GM12878 (cell line): ENCODE measurements around the gene CXCL12.

ENCODE experiments used
- EP300 ChIP-seq, 2 experiments: fragments of 150-350 bp in 1 of 2; IDR thresholded peaks; 2 replicates each; pipeline ENCODE4 v1.6.1; 2011 to 2012; ENCODE audit warnings: low read depth in 2 of 2, low read length in 2 of 2, borderline replicate concordance in 1 of 2, improper control_type of control experiment in 1 of 2, inconsistent platforms in 1 of 2; ENCODE audit not compliant: control insufficient read depth in 1 of 2
- ETV6 ChIP-seq, 2 experiments: fragments of 450-650 bp in 1 of 2; IDR thresholded peaks in 1 of 2; conservative IDR thresholded peaks in 1 of 2; 2 replicates each; pipeline ENCODE4 v1.6.1; 2014; ENCODE audit warnings: antibody characterized with exemption in 1 of 2, borderline replicate concordance in 1 of 2, low read depth in 1 of 2, mild to moderate bottlenecking in 1 of 2, moderate library complexity in 1 of 2
- KDM1A ChIP-seq: fragments of 200-600 bp; sonication (generic); IDR thresholded peaks from 2 replicates; pipeline ENCODE4 v1.6.1; 2016; ENCODE audit warnings: borderline replicate concordance
- LARP7 ChIP-seq: fragments of 450-650 bp; IDR thresholded peaks from 2 replicates; pipeline ENCODE4 v1.6.1; 2017; ENCODE audit warnings: mild to moderate bottlenecking
- MEF2A ChIP-seq: IDR thresholded peaks from 2 replicates; pipeline ENCODE4 v1.6.1; 2011; ENCODE audit warnings: low read depth, mild to moderate bottlenecking, low read length, moderate library complexity; ENCODE audit not compliant: insufficient read depth
- POLR2A ChIP-seq: IDR thresholded peaks from 2 replicates; pipeline ENCODE4 v1.6.1; 2011; ENCODE audit warnings: low read depth, mild to moderate bottlenecking, low read length
- RELA ChIP-seq: fragments of 450-650 bp; IDR thresholded peaks from 2 replicates; pipeline ENCODE4 v1.8.0; 2014; ENCODE audit warnings: borderline replicate concordance; ENCODE audit not compliant: partially characterized antibody
- SP1 ChIP-seq: IDR thresholded peaks from one replicate; pipeline ENCODE4 v1.6.1; 2011; ENCODE audit warnings: low read depth, low read length
- STAT3 ChIP-seq: IDR thresholded peaks from 2 replicates; pipeline ENCODE4 v1.6.1; 2011; ENCODE audit warnings: low read depth, low read length, improper control_type of control experiment
- TF ChIP-seq, protein P1 (sequence below), 3 experiments: IDR thresholded peaks in 2 of 3; conservative IDR thresholded peaks in 1 of 3; 2 replicates each; pipeline ENCODE4 v1.5.1; 2011; ENCODE audit warnings: low read depth in 3 of 3, low read length in 3 of 3, mild to moderate bottlenecking in 3 of 3, control low read depth in 2 of 3, moderate library complexity in 2 of 3, inconsistent platforms in 1 of 3, mixed read lengths in 1 of 3; ENCODE audit not compliant: control insufficient read depth in 2 of 3, insufficient read depth in 1 of 3; ENCODE audit errors: extremely low read depth in 1 of 3
- TF ChIP-seq, protein P2 (sequence below): IDR thresholded peaks from 2 replicates; pipeline ENCODE4 v1.6.1; 2012; ENCODE audit warnings: mild to moderate bottlenecking, low read depth, low read length
- TF ChIP-seq, protein P3 (sequence below): IDR thresholded peaks from 2 replicates; pipeline ENCODE4 v1.6.1; 2011; ENCODE audit warnings: mild to moderate bottlenecking, low read depth, low read length, moderate library complexity; ENCODE audit not compliant: insufficient replicate concordance

DNA sequence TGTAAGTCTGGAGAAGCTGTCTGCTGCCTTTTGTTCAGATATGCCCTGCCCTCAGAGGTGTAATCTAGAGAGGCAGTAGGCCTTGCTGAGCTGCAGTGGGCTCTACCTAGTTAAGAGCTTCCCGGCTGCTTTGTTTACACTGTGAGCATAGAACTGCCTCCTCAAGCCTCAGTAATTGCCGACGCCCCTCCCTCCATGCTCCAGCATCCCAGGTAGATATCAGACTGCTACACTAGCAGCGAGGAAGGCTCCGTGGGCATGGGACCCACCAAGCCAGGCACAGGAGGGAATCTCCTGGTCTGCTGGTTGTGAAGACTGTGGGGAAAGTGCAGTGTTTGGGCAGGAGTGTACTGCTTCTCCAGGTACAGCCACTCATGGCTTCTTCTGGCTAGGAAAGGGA, 26.4 kb upstream of the CXCL12 start:
- TF ChIP-seq, protein P1, sequence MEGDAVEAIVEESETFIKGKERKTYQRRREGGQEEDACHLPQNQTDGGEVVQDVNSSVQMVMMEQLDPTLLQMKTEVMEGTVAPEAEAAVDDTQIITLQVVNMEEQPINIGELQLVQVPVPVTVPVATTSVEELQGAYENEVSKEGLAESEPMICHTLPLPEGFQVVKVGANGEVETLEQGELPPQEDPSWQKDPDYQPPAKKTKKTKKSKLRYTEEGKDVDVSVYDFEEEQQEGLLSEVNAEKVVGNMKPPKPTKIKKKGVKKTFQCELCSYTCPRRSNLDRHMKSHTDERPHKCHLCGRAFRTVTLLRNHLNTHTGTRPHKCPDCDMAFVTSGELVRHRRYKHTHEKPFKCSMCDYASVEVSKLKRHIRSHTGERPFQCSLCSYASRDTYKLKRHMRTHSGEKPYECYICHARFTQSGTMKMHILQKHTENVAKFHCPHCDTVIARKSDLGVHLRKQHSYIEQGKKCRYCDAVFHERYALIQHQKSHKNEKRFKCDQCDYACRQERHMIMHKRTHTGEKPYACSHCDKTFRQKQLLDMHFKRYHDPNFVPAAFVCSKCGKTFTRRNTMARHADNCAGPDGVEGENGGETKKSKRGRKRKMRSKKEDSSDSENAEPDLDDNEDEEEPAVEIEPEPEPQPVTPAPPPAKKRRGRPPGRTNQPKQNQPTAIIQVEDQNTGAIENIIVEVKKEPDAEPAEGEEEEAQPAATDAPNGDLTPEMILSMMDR (IDR thresholded peaks at IDR 0.05 in 2 of 3, conservative IDR thresholded peaks at IDR 0.05 in 1 of 3; ENCODE audit: control insufficient read depth in 2 of 3, extremely low read depth in 1 of 3, insufficient read depth in 1 of 3, low read depth in 3 of 3, low read length in 3 of 3): no peak
- no peak for TF ChIP-seq KDM1A
- no peak for TF ChIP-seq POLR2A
- TF ChIP-seq, protein P2, sequence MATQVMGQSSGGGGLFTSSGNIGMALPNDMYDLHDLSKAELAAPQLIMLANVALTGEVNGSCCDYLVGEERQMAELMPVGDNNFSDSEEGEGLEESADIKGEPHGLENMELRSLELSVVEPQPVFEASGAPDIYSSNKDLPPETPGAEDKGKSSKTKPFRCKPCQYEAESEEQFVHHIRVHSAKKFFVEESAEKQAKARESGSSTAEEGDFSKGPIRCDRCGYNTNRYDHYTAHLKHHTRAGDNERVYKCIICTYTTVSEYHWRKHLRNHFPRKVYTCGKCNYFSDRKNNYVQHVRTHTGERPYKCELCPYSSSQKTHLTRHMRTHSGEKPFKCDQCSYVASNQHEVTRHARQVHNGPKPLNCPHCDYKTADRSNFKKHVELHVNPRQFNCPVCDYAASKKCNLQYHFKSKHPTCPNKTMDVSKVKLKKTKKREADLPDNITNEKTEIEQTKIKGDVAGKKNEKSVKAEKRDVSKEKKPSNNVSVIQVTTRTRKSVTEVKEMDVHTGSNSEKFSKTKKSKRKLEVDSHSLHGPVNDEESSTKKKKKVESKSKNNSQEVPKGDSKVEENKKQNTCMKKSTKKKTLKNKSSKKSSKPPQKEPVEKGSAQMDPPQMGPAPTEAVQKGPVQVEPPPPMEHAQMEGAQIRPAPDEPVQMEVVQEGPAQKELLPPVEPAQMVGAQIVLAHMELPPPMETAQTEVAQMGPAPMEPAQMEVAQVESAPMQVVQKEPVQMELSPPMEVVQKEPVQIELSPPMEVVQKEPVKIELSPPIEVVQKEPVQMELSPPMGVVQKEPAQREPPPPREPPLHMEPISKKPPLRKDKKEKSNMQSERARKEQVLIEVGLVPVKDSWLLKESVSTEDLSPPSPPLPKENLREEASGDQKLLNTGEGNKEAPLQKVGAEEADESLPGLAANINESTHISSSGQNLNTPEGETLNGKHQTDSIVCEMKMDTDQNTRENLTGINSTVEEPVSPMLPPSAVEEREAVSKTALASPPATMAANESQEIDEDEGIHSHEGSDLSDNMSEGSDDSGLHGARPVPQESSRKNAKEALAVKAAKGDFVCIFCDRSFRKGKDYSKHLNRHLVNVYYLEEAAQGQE: no peak
- no peak for TF ChIP-seq ETV6 (conservative IDR thresholded peaks at IDR 0.05 in 1 of 2, IDR thresholded peaks at IDR 0.05 in 1 of 2; ENCODE audit: borderline replicate concordance in 1 of 2, low read depth in 1 of 2)
- TF ChIP-seq RELA: no peak
- TF ChIP-seq STAT3: no peak
- TF ChIP-seq LARP7: no peak
- no peak for TF ChIP-seq MEF2A
- TF ChIP-seq, protein P3, sequence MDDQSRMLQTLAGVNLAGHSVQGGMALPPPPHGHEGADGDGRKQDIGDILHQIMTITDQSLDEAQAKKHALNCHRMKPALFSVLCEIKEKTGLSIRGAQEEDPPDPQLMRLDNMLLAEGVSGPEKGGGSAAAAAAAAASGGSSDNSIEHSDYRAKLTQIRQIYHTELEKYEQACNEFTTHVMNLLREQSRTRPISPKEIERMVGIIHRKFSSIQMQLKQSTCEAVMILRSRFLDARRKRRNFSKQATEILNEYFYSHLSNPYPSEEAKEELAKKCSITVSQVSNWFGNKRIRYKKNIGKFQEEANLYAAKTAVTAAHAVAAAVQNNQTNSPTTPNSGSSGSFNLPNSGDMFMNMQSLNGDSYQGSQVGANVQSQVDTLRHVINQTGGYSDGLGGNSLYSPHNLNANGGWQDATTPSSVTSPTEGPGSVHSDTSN: no peak
- no peak for TF ChIP-seq SP1
- no peak for TF ChIP-seq EP300 (IDR thresholded peaks at IDR 0.05; ENCODE audit: borderline replicate concordance in 1 of 2, control insufficient read depth in 1 of 2, low read depth in 2 of 2, low read length in 2 of 2)
